ENCODE measurements around the gene OBI1. TPM values are rescaled to one million over a fixed set of nuclear protein-coding genes. Genes with fewer than 3 reads are reported as not detected.
A peak's percentile ranks its signal among the peaks of the same experiment; 100 is the strongest.

OBI1 gene
- total and polyA plus RNA-seq, 10 of the 15 experiments (the other 5 are each of a cell fraction or from before 2014, with no cell fraction given) = 15.5 to 34.2 (median 22.0) TPM

DNA sequence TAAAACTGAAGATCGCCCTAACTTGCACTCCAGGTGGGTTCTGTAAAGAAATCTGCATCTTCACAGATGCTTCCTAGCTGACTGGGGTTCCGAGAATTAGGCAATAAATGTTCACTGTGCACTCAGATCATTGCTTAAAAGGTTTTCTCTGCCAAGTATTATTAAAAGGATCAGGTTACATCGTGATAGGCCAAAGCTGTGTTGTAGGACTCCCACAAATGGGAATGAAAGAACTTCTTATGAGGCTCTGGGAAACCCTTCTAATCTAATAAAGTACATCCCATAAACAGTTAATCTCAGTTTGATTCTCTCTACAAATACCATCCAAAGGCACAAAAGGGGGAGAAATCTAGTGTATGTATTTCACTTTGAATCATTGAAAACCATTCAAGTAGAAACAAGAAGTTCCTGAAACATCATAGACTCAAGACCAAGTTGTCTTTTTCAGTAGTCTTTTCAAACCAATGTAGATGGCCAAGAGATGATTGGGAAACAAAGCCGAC, 48.5 kb downstream of the OBI1 start:
- 38% methylated on average over 4 of the region's 4 CpGs for WGBS (ENCODE audit: insufficient coverage, insufficient replicate concordance, low lambda C conversion rate, missing lambda C conversion rate)
- in situ Hi-C loops (cut with MboI) = no loop called here
- CTCF ChIA-PET = interaction anchor here (0.9 kb wide), 1 partner anchor 10 kb away, joined by 3 read pairs; no protein-coding TSS in a partner anchor

More for the DNA sequence above, 48.5 kb downstream of the OBI1 start:
- ChIA-PET POLR2A (no interaction called here), SMC1A (ENCODE audit: uncharacterized antibody, unreplicated experiment) (interaction anchor here (0.9 to 1.7 kb wide), 2 partner anchors 10 to 22 kb away, joined by 3 to 4 read pairs; no protein-coding TSS in a partner anchor), RAD21 (ENCODE audit: unreplicated experiment) (no interaction called here)
- Histone ChIP-seq H4K20me1 (ENCODE audit: control insufficient read depth, insufficient read depth) (peaks cover 2% of the 10 kb centered on the region; the same call in 1 of the 2 replicates), H3K9me3 (replicated peaks; ENCODE audit: control insufficient read depth, insufficient read depth, low read length) (no peaks in the 10 kb centered on the region), H3K9ac (ENCODE audit: control insufficient read depth, insufficient read depth, low read length) (no peak overlapping the region), H3K27me3 (replicated peaks in 1 of 2; ENCODE audit: control insufficient read depth in 2 of 2, insufficient read depth in 2 of 2, low read length in 1 of 2) (peaks cover 15 to 36% of the 10 kb centered on the region in 2 experiments), H3K27ac (ENCODE audit: control insufficient read depth, insufficient read depth) (no peak overlapping the region), H3K4me1 (ENCODE audit: control insufficient read depth, insufficient read depth, low read length) (no peaks in the 10 kb centered on the region; the same call in 1 of the 2 replicates), H3K36me3 (ENCODE audit: control insufficient read depth in 2 of 2, insufficient read depth in 2 of 2, low read length in 1 of 2) (peaks cover 0 to 7% of the 10 kb centered on the region in 2 experiments; a peak in 1 of 4 replicates), H3K4me2 (ENCODE audit: control insufficient read depth, insufficient read depth) (no peak overlapping the region), H2AFZ (ENCODE audit: control insufficient read depth, low read depth, low read length) (no peak overlapping the region), H3K79me2 (ENCODE audit: control insufficient read depth, insufficient read depth, low read length) (no peaks in the 10 kb centered on the region), H3K4me3 (no peak overlapping the region)
- TSS peak; percentile 31 for BruUV-seq (replicated peaks)
- TF ChIP-seq, protein P1, sequence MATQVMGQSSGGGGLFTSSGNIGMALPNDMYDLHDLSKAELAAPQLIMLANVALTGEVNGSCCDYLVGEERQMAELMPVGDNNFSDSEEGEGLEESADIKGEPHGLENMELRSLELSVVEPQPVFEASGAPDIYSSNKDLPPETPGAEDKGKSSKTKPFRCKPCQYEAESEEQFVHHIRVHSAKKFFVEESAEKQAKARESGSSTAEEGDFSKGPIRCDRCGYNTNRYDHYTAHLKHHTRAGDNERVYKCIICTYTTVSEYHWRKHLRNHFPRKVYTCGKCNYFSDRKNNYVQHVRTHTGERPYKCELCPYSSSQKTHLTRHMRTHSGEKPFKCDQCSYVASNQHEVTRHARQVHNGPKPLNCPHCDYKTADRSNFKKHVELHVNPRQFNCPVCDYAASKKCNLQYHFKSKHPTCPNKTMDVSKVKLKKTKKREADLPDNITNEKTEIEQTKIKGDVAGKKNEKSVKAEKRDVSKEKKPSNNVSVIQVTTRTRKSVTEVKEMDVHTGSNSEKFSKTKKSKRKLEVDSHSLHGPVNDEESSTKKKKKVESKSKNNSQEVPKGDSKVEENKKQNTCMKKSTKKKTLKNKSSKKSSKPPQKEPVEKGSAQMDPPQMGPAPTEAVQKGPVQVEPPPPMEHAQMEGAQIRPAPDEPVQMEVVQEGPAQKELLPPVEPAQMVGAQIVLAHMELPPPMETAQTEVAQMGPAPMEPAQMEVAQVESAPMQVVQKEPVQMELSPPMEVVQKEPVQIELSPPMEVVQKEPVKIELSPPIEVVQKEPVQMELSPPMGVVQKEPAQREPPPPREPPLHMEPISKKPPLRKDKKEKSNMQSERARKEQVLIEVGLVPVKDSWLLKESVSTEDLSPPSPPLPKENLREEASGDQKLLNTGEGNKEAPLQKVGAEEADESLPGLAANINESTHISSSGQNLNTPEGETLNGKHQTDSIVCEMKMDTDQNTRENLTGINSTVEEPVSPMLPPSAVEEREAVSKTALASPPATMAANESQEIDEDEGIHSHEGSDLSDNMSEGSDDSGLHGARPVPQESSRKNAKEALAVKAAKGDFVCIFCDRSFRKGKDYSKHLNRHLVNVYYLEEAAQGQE (IDR thresholded peaks at IDR 0.05; ENCODE audit: low read depth, low read length) = no peak
- TF ChIP-seq JUNB (IDR thresholded peaks at IDR 0.05) (peak; percentile 42), TCF7 (IDR thresholded peaks at IDR 0.05; ENCODE audit: borderline replicate concordance) (no peak)
- FAIRE-seq = no peak
- intact Hi-C loops (cut with micrococcal nuclease; ENCODE audit: unreplicated experiment) = no loop called here
- DNase-seq (ENCODE audit: low read depth, low spot score) = no peak
- ATAC-seq = peak; percentile 57
